CD4-positive, alpha-beta T cell (primary cell): ENCODE measurements around the gene ZC3H10. TPM values are rescaled to one million over a fixed set of nuclear protein-coding genes. Genes with fewer than 3 reads are reported as not detected.

Experiments
- ATAC-seq: fragments of 200-7000 bp; cut with Tn5 transposase; one replicate; pipeline ENCODE4 v1.10.0; 2022; ENCODE audit warnings: mild to moderate bottlenecking; ENCODE audit not compliant: poor library complexity
- CTCF ChIA-PET: fragments of 350-600 bp; sonication (Branson Sonifier 250); formaldehyde crosslinking; loops from one replicate; lab custom pipeline; 2021; ENCODE audit warnings: antibody characterized with exemption, inconsistent platforms; lab: Charles Lee
- POLR2A ChIA-PET: fragments of 350-600 bp; sonication (Branson Sonifier 250); formaldehyde crosslinking; loops from one replicate; lab custom pipeline; 2021; ENCODE audit warnings: antibody characterized with exemption, inconsistent platforms; lab: Charles Lee
- DNase-seq, 14 experiments: peaks; one replicate each; pipeline ENCODE4 v3.0.0-alpha.2; 2013 to 2020; ENCODE audit warnings: mixed read lengths in 2 of 14
- H3K27ac ChIP-seq, 2 donors: one replicate each; pipeline versions ENCODE4 v1.5.1 to v1.7.0; 2013; ENCODE audit warnings: low read length in 2 of 2, low read depth in 1 of 2, mild to moderate bottlenecking in 1 of 2
- H3K27me3 ChIP-seq, 2 experiments: 1 replicate in 1 of 2; 2 replicates in 1 of 2; pipeline versions ENCODE4 v1.6.1 to v1.7.0; 2013; ENCODE audit warnings: low read length in 2 of 2, control low read depth in 1 of 2, mild to moderate bottlenecking in 1 of 2, moderate library complexity in 1 of 2; ENCODE audit not compliant: insufficient read depth in 2 of 2, control insufficient read depth in 1 of 2
- H3K36me3 ChIP-seq: one replicate; pipeline ENCODE4 v1.6.1; 2013; ENCODE audit warnings: low read length, control low read depth; ENCODE audit not compliant: insufficient read depth
- H3K4me1 ChIP-seq: one replicate; pipeline ENCODE4 v1.6.1; 2013; ENCODE audit warnings: low read length, control low read depth; ENCODE audit not compliant: insufficient read depth
- H3K4me3 ChIP-seq: one replicate; pipeline ENCODE4 v1.5.1; 2013; ENCODE audit warnings: mild to moderate bottlenecking, low read length, moderate library complexity
- H3K9me3 ChIP-seq, 2 experiments: 1 replicate in 1 of 2; 2 replicates in 1 of 2; pipeline versions ENCODE4 v1.6.1 to v1.7.0; 2013; ENCODE audit warnings: low read length in 2 of 2, mild to moderate bottlenecking in 2 of 2, control low read depth in 1 of 2, moderate library complexity in 1 of 2; ENCODE audit not compliant: control insufficient read depth in 1 of 2, insufficient read depth in 1 of 2
- H3K27ac Mint-ChIP-seq: one replicate; pipeline ENCODE4 v1.8.0; 2020; ENCODE audit warnings: mixed read lengths
- H3K27me3 Mint-ChIP-seq: one replicate; pipeline ENCODE4 v1.8.0; 2021; ENCODE audit warnings: mixed read lengths
- H3K36me3 Mint-ChIP-seq: one replicate; pipeline ENCODE4 v1.8.0; 2021; ENCODE audit warnings: low read depth, mixed read lengths
- H3K4me1 Mint-ChIP-seq: one replicate; pipeline ENCODE4 v1.8.0; 2021; ENCODE audit warnings: low read depth, mixed read lengths
- H3K4me3 Mint-ChIP-seq: one replicate; pipeline ENCODE4 v1.8.0; 2020; ENCODE audit warnings: mild to moderate bottlenecking, mixed read lengths
- H3K9me3 Mint-ChIP-seq: one replicate; pipeline ENCODE4 v1.8.0; 2020; ENCODE audit warnings: mixed read lengths
- CTCF ChIP-seq: fragments of 200-600 bp; IDR thresholded peaks from one replicate; pipeline ENCODE4 v1.8.0; 2022; ENCODE audit warnings: antibody characterized with exemption, mild to moderate bottlenecking
- intact Hi-C, 2 experiments: fragments of 100-400 bp; cut with DNase I in 1 of 2; cut with micrococcal nuclease in 1 of 2; formaldehyde crosslinking; loops; one replicate each; pipeline versions ENCODE4 v1.15.1 to v1.9.0; 2023 to 2025; cut with DNase I, micrococcal nuclease
- total RNA-seq, 174 experiments: library from RNA in 2 of 174; stranded (reverse) in 2 of 174; gene quantifications; one replicate each; pipeline ENCODE4 v1.2.3 and lab custom pipeline; 2021 to 2026

The ZC3H10 gene
- total RNA-seq, 2 experiments from 2014 or later = 6.3 to 8.9 TPM

GRCh38 chr12:56141946-56142784 lies 24.1 kb downstream of the ZC3H10 start:
- H3K9me3 Mint-ChIP-seq = no peaks in the 10 kb centered on the region
- ATAC-seq (no peak), DNase-seq (no peak)
- no peaks in the 10 kb centered on the region for H3K27me3 Mint-ChIP-seq
- H3K4me1 Mint-ChIP-seq = peaks cover 59% of the 10 kb centered on the region
- H3K4me3 Mint-ChIP-seq = no peak overlapping the region
- POLR2A ChIA-PET = interaction anchor here (0.7 to 6.3 kb wide), 4 partner anchors 8 to 14 kb away, joined by 3 to 35 read pairs (median 6); partner anchors contain the start of genes ESYT1 and MYL6B
- no peaks in the 10 kb centered on the region for H3K9me3 ChIP-seq
- peaks cover 67% of the 10 kb centered on the region for H3K4me1 ChIP-seq
- peak overlapping the region; percentile 81 for H3K27ac Mint-ChIP-seq
- intact Hi-C loops = no loop called here
- H3K27me3 ChIP-seq = no peaks in the 10 kb centered on the region
- peak overlapping the region in 1 of 2 donors; percentile 13 for H3K27ac ChIP-seq
- no peak for TF ChIP-seq CTCF
- H3K36me3 Mint-ChIP-seq = peaks cover 85% of the 10 kb centered on the region
- H3K4me3 ChIP-seq = no peak overlapping the region
- CTCF ChIA-PET = interaction anchor here (1.3 to 2.7 kb wide), 2 partner anchors 15 to 47 kb away, joined by 5 to 13 read pairs; partner anchors contain the start of genes ESYT1 and SMARCC2
- H3K36me3 ChIP-seq = peaks cover 81% of the 10 kb centered on the region

GRCh38 chr12:56143217-56143616 lies 25.2 kb downstream of the ZC3H10 start:
- Mint-ChIP-seq H3K36me3 (peaks cover 74% of the 10 kb centered on the region), H3K4me3 (no peak overlapping the region), H3K27ac (peak overlapping the region; percentile 81), H3K27me3 (no peaks in the 10 kb centered on the region), H3K4me1 (peaks cover 49% of the 10 kb centered on the region), H3K9me3 (no peaks in the 10 kb centered on the region)
- no peak for TF ChIP-seq CTCF
- Histone ChIP-seq H3K36me3 (peaks cover 70% of the 10 kb centered on the region), H3K9me3 (no peaks in the 10 kb centered on the region), H3K27me3 (no peaks in the 10 kb centered on the region), H3K4me1 (peaks cover 58% of the 10 kb centered on the region), H3K27ac (peak overlapping the region in 1 of 2 donors; percentile 7), H3K4me3 (no peak overlapping the region)
- ATAC-seq (peak; percentile 43), DNase-seq (peak in 3 of 14 experiments; percentile 14 to 59 (median 51))
- intact Hi-C loops = no loop called here
- POLR2A ChIA-PET = interaction anchor here (0.7 to 6.3 kb wide), 5 partner anchors 7 to 15 kb away, joined by 3 to 35 read pairs (median 7); partner anchors contain the start of genes ESYT1, MYL6 and MYL6B
- CTCF ChIA-PET = interaction anchor here (0.5 to 2.7 kb wide), 3 partner anchors 17 to 58 kb away, joined by 3 to 13 read pairs (median 10); partner anchors contain the start of gene SMARCC2

- Mint-ChIP-seq H3K4me1 (peaks cover 42% of the 10 kb centered on the region), H3K4me3 (no peak overlapping the region), H3K27ac (peak overlapping the region; percentile 81), H3K9me3 (no peaks in the 10 kb centered on the region), H3K27me3 (no peaks in the 10 kb centered on the region), H3K36me3 (peaks cover 68% of the 10 kb centered on the region)
- Histone ChIP-seq H3K27ac (peak overlapping the region in 1 of 2 donors; percentile 7), H3K36me3 (peaks cover 64% of the 10 kb centered on the region), H3K27me3 (no peaks in the 10 kb centered on the region), H3K4me1 (peaks cover 51% of the 10 kb centered on the region), H3K4me3 (no peak overlapping the region), H3K9me3 (no peaks in the 10 kb centered on the region)
- intact Hi-C loops = no loop called here
- no peak for TF ChIP-seq CTCF
- DNase-seq (no peak), ATAC-seq (no peak)
- ChIA-PET CTCF (interaction anchor here (2.0 to 2.7 kb wide), 2 partner anchors 18 to 46 kb away, joined by 10 to 13 read pairs; partner anchors contain the start of gene SMARCC2), POLR2A (interaction anchor here (0.9 to 2.0 kb wide), 4 partner anchors 12 to 19 kb away, joined by 3 to 10 read pairs (median 5); partner anchors contain the start of genes ESYT1 and MYL6)
Observed at GRCh38 chr12:56143870-56144269, 25.8 kb downstream of the ZC3H10 start.
